ENCODE data around the gene AFDN. TPM values are rescaled to one million over a fixed set of nuclear protein-coding genes. Genes with fewer than 3 reads are reported as not detected.

The AFDN gene
- total and polyA plus RNA-seq, 2 of the 8 experiments (the other 6 are each of a cell fraction or from before 2014, with no cell fraction given) = 53.4 to 192 TPM

DNA sequence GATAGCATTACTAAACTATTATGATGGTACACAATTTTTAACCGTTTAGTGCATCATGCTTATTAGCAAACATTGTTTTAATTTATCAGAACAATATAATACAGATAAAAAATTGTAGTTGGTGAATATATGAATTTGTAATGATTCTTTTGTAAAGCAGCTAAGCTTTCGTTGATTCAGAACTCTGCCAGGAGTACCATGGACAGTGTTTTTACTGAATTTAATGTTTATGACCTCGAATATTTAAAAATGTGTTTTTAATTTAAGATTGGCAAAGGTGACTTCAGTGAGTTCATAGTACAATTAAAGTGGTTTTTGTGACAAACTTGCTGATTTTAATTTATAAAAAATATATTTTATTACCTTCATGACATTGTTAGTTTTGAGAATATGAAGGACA is 10.0 kb downstream of the AFDN start:
- ChIA-PET CTCF (ENCODE audit: partially characterized antibody) (no interaction called here), POLR2A (ENCODE audit: partially characterized antibody) (no interaction called here)
- Histone ChIP-seq H3K23me2 (ENCODE audit: low read depth, low read length) (no peaks in the 10 kb centered on the region), H2BK20ac (ENCODE audit: low read length) (no peak overlapping the region), H3K79me1 (ENCODE audit: low read depth, low read length) (peaks cover 6% of the 10 kb centered on the region; the same call in 1 of the 2 replicates), H3K36me3 (ENCODE audit: control insufficient read depth in 2 of 4, insufficient read depth in 4 of 4, low read length in 3 of 4) (no peaks in the 10 kb centered on the region; a peak in 1 of 8 replicates), H3K9ac (replicated peaks in 1 of 4; ENCODE audit: extremely low read depth in 1 of 4, low read depth in 3 of 4, low read length in 3 of 4) (no peak overlapping the region), H4K91ac (replicated peaks; ENCODE audit: insufficient read length, low read length) (no peak overlapping the region), H3K23ac (ENCODE audit: insufficient read length) (no peak overlapping the region), H3K18ac (ENCODE audit: extremely low read depth, low read length) (no peak overlapping the region), H3K4me2 (ENCODE audit: insufficient read depth in 1 of 2, low read depth in 2 of 2, low read length in 2 of 2) (no peak overlapping the region), H3K79me2 (ENCODE audit: control insufficient read depth in 1 of 2, insufficient read depth in 2 of 2, low read length in 2 of 2) (peaks cover 40 to 100% of the 10 kb centered on the region in 2 experiments), H2AFZ (ENCODE audit: low read length) (no peak overlapping the region), H3K27ac (ENCODE audit: low read depth, low read length) (no peak overlapping the region), H2BK120ac (replicated peaks; ENCODE audit: low read depth, low read length) (no peak overlapping the region), H4K20me1 (replicated peaks in 1 of 2; ENCODE audit: control insufficient read depth in 1 of 2, insufficient read depth in 2 of 2, low read length in 2 of 2) (peaks cover 27 to 30% of the 10 kb centered on the region in 2 experiments), H3K4ac (replicated peaks; ENCODE audit: insufficient read length, low read depth, low read length) (no peak overlapping the region), H3K56ac (replicated peaks; ENCODE audit: insufficient read length, low read depth, low read length) (no peak overlapping the region), H4K5ac (ENCODE audit: insufficient read length, low read depth, low read length) (no peak overlapping the region), H2AK5ac (ENCODE audit: low read depth, low read length) (no peak overlapping the region), H2BK5ac (ENCODE audit: low read depth, low read length) (no peak overlapping the region), H3K9me3 (ENCODE audit: insufficient read depth in 2 of 2, low read depth in 1 of 2, low read length in 1 of 2) (no peaks in the 10 kb centered on the region), H2BK15ac (ENCODE audit: low read length) (no peak overlapping the region), H3K4me1 (replicated peaks in 1 of 4; ENCODE audit: control insufficient read depth in 3 of 4, insufficient read depth in 4 of 4, low read length in 3 of 4) (peaks cover 2 to 28% (median 15%) of the 10 kb centered on the region in 4 experiments; a peak in 6 of 7 replicates), H3K14ac (ENCODE audit: insufficient read length) (no peak overlapping the region), H2BK12ac (ENCODE audit: low read depth, low read length) (no peak overlapping the region), H4K8ac (ENCODE audit: extremely low read depth, insufficient read depth, low read length) (no peak overlapping the region), H3K27me3 (replicated peaks in 1 of 4; ENCODE audit: control insufficient read depth in 3 of 4, extremely low read depth in 1 of 4, insufficient read depth in 3 of 4, low read length in 3 of 4) (no peaks in the 10 kb centered on the region), H3K4me3 (ENCODE audit: extremely low read depth in 1 of 4, insufficient read depth in 2 of 4, low read depth in 3 of 4, low read length in 4 of 4) (no peak overlapping the region)
- no peak for FAIRE-seq
- DNase-seq (ENCODE audit: low read depth in 1 of 2, low spot score in 2 of 2) = no peak
- WGBS, 2 experiments (ENCODE audit: extremely low coverage in 1 of 2, insufficient coverage in 1 of 2, insufficient read length in 1 of 2, insufficient replicate concordance in 2 of 2, low coverage in 1 of 2, low lambda C conversion rate in 2 of 2, missing lambda C conversion rate in 1 of 2) = 86% methylated on average over 3 of the region's 3 CpGs; no CpG with 5 or more reads in 1 of the 2 experiments
- TF ChIP-seq, protein P1, sequence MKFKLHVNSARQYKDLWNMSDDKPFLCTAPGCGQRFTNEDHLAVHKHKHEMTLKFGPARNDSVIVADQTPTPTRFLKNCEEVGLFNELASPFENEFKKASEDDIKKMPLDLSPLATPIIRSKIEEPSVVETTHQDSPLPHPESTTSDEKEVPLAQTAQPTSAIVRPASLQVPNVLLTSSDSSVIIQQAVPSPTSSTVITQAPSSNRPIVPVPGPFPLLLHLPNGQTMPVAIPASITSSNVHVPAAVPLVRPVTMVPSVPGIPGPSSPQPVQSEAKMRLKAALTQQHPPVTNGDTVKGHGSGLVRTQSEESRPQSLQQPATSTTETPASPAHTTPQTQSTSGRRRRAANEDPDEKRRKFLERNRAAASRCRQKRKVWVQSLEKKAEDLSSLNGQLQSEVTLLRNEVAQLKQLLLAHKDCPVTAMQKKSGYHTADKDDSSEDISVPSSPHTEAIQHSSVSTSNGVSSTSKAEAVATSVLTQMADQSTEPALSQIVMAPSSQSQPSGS (IDR thresholded peaks at IDR 0.05; ENCODE audit: low read length) = no peak
- TF ChIP-seq, protein P2, sequence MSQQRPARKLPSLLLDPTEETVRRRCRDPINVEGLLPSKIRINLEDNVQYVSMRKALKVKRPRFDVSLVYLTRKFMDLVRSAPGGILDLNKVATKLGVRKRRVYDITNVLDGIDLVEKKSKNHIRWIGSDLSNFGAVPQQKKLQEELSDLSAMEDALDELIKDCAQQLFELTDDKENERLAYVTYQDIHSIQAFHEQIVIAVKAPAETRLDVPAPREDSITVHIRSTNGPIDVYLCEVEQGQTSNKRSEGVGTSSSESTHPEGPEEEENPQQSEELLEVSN (IDR thresholded peaks at IDR 0.05) = no peak
- TF ChIP-seq CEBPB (IDR thresholded peaks at IDR 0.05; ENCODE audit: low read depth, low read length) = no peak
- no peak for TF ChIP-seq POLR2A (IDR thresholded peaks at IDR 0.05; ENCODE audit: control extremely low read depth in 1 of 2, low read depth in 2 of 2, low read length in 2 of 2)

Measured in H1 (cell line).